T-helper 1 cell treated with Interleukin-12 subunit alpha and Interleukin-12 subunit beta and Interleukin-4 antibody, amounts not matched to agents 30 μg/mL and 1 μg/mL, for 36 hours (primary cell): Measurements from ENCODE around the gene HOXC5.

Experiments
- H3K27ac Mint-ChIP-seq: one replicate; pipeline ENCODE4 v1.8.0; 2021; ENCODE audit warnings: mild to moderate bottlenecking, mixed read lengths
- H3K27me3 Mint-ChIP-seq: one replicate; pipeline ENCODE4 v1.8.0; 2021; ENCODE audit warnings: low read depth, mixed read lengths
- H3K36me3 Mint-ChIP-seq: one replicate; pipeline ENCODE4 v1.8.0; 2021; ENCODE audit warnings: low read depth, mixed read lengths
- H3K4me1 Mint-ChIP-seq: one replicate; pipeline ENCODE4 v1.8.0; 2021; ENCODE audit warnings: low read depth, mixed read lengths
- H3K4me3 Mint-ChIP-seq: one replicate; pipeline ENCODE4 v1.8.0; 2021; ENCODE audit warnings: mild to moderate bottlenecking, moderate library complexity, mixed read lengths
- H3K9me3 Mint-ChIP-seq: one replicate; pipeline ENCODE4 v1.8.0; 2021; ENCODE audit warnings: mixed read lengths

The HOXC5 gene

DNA sequence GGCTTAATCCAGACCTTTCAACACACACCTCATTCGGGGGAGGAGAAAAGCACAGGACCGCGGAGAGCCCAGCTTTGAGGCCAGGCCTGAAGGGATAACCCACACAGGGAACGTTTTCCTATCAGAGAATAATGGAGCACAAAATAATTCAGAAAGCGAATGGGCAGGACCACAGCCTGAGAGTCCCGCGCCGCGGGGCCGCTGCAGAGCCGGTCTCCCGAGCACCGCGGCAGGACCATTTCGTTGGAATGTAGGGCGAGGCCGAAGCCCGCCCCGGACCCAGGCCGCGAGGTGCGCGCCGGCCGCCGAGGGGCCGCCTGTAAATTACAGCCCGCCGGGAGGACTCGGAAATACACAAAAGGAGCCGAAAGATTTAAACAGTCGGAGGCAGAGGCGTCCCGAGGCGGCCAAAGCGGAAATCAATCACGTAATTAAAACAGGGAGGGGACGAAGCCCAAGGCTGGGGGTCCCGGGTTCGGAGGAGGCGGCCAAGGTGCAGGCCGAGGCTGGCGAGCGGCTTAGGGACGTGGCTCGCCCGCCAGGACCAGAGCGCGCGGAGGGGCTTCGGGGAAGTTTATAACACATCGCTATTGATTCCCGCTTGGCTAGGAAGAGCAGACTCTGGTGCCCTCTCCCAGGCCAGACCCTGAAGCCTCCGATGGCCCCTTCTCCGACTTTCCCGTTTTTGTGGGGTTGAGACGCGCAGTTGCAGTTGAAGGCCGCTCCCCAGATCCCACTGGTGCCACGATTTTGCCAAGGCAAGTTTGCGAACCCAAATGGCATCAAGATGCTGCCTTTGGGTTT is 14.5 kb downstream of the HOXC5 start:
- Mint-ChIP-seq H3K4me1 (peaks cover 16% of the 10 kb centered on the region), H3K4me3 (peak overlapping the region; percentile 16), H3K27ac (no peak overlapping the region), H3K27me3 (peaks cover 99% of the 10 kb centered on the region), H3K9me3 (no peaks in the 10 kb centered on the region), H3K36me3 (no peaks in the 10 kb centered on the region)

DNA sequence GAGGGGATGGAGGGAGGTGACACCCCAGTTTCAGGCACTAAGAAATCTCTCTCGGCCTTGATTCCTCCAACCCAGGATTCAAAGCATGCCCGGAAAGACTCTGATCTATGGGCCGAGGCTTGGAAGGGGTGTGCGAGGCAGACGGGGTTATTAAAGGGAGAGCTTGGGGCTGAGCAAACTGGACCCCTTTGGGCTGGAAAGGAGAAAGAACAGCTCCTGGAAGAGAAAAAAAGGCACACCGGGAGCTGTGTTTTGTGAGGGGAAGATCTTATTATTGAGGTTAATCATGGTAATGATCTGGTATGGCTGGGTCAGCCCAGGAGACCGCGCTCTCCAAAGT is 15.1 kb downstream of the HOXC5 start:
- Mint-ChIP-seq H3K27ac (no peak overlapping the region), H3K27me3 (peaks cover 99% of the 10 kb centered on the region), H3K36me3 (no peaks in the 10 kb centered on the region), H3K4me1 (peaks cover 18% of the 10 kb centered on the region), H3K4me3 (no peak overlapping the region), H3K9me3 (no peaks in the 10 kb centered on the region)

DNA sequence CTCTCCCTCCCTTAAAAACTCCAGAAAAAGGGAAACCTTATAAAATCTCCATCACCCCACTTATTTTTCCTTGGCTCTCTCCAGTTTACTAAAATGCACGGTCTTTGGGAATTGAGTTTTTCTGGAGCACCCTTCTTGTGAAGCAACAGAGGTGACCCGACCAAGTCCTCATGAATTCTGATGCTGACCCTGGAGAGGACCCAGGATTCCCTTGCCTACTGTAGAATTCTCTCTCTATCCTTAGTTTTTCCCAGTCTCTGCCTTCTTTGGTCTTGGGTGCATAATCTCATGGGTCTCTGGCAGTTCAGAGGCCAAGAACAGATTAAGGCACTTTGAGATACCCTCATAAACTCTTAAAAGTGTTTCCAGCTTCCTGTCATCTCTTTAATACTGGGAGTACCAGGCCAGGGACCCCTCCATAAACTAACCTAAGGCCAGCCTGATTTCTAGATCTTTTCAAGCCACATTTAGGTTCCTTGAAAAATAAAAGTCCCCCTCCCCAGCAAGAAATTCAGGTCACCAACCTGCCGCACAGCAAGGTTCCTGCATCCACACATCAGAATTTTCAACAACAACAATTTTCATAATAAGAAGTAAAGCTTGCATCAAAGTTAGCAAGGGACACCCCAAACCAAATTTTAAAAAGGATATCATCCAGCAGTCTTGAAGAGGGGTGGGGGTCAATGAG is 15.7 kb downstream of the HOXC5 start:
- Mint-ChIP-seq H3K36me3 (no peaks in the 10 kb centered on the region), H3K27ac (no peak overlapping the region), H3K9me3 (no peaks in the 10 kb centered on the region), H3K4me3 (no peak overlapping the region), H3K4me1 (peaks cover 18% of the 10 kb centered on the region), H3K27me3 (peaks cover 99% of the 10 kb centered on the region)

DNA sequence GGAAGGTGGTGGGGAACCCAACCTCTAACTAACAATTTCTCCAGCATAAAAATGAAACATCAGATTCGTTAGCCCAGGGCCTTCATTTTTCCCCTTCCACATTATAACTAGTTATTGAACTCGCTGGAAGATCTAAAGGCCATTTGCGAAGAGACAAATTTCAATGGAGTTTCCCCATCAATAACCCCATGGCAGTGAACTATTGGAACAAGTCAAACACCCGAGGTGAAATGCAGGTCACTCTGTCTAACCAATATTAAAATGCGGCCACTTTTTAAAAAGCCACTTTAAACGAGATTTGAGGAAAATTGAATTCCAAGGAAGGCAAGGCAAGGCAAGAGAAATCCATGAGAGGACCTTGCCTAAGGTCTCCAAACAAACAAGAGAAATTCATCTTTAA is 16.3 kb downstream of the HOXC5 start:
- H3K27ac Mint-ChIP-seq: no peak overlapping the region
- peaks cover 15% of the 10 kb centered on the region for H3K4me1 Mint-ChIP-seq
- no peaks in the 10 kb centered on the region for H3K36me3 Mint-ChIP-seq
- no peaks in the 10 kb centered on the region for H3K9me3 Mint-ChIP-seq
- peaks cover 98% of the 10 kb centered on the region for H3K27me3 Mint-ChIP-seq
- H3K4me3 Mint-ChIP-seq: no peak overlapping the region

DNA sequence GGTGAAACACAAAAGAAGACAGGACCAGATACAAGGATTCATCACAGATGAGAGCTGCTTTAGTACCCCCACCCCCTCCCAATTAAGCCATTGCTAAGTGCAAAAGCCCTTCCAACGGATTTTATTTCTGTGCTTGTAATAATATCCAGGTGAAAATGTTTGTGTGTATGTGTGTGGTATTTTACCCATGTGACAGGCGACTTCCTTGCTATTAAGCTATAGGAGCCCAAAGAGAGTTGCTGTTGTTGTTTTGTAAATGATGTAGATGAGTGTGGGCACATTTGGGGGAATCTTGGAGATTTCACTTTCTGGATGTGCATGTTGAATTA is 17.6 kb downstream of the HOXC5 start:
- no peak overlapping the region for H3K4me3 Mint-ChIP-seq
- H3K36me3 Mint-ChIP-seq: no peaks in the 10 kb centered on the region
- H3K4me1 Mint-ChIP-seq: peaks cover 16% of the 10 kb centered on the region
- H3K27ac Mint-ChIP-seq: no peak overlapping the region
- H3K9me3 Mint-ChIP-seq: no peaks in the 10 kb centered on the region
- H3K27me3 Mint-ChIP-seq: peaks cover 96% of the 10 kb centered on the region

DNA sequence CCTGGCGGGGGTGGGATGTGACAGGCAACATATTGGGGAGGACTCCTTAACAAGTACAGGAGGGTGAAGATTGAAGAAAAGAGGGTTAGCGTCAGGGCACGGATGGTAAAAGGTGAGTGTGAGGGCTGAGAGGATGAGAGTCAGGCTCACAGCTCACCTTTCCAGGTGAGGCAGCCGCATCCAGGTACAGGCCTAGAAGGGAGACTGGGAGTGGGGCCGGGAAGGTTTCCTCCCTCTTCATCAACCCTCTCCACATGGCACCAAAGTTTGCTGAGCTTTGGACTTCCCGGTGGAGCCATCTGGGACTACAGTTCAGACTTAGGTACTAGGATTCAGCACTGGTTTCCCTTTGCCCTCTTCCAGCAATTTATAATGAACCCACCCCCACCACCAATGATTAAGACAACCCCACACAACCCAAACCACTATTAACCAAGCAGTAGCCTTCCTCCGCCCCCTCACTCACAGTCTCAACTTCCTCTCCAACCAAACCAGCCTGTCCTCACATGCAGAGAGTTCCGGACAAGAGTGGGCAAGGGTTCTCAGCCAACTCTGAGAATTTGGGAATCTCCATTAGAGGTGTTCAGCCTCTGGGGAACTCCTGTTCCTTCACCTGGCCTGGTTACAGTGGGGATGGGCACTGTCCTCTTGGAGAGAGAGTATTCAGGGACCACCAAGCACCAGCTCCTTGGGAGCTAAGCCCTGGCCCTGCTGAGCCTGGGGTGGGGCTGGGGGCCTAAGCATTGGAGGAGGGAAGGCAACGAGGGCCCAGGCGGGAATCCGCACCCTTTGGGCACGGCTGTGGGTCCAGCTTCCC is 18.4 kb downstream of the HOXC5 start:
- Mint-ChIP-seq H3K27me3 (peaks cover 96% of the 10 kb centered on the region), H3K36me3 (no peaks in the 10 kb centered on the region), H3K4me3 (no peak overlapping the region), H3K4me1 (peaks cover 16% of the 10 kb centered on the region), H3K27ac (no peak overlapping the region), H3K9me3 (no peaks in the 10 kb centered on the region)

DNA sequence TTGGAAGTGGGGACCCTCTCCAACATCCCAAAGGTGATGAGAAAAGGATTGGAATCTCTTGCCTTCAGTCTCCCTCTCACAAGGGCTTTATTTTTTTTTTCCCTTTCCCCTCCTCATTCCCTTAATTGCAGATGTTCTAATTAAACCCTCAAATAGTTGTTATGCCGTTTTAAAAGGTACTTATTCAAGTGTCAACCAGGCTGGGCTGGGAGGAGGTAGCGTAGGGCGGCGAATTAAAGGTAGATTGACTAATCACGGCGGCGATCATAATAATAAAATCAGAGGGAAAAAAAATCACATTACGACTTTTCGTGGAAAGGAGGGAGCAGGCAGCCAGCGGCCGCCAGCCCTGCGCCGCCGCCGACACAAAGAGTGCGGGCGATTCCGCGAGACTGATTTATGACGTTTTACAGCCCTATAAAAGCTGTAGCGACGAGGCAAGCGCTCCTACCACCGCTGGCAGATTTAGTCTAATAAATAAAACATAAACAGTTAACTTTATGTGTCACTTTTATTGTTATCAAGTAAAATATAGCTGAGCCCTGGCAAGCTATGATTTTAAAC is 19.1 kb downstream of the HOXC5 start:
- H3K4me3 Mint-ChIP-seq: no peak overlapping the region
- no peak overlapping the region for H3K27ac Mint-ChIP-seq
- H3K36me3 Mint-ChIP-seq: no peaks in the 10 kb centered on the region
- H3K9me3 Mint-ChIP-seq: no peaks in the 10 kb centered on the region
- peaks cover 16% of the 10 kb centered on the region for H3K4me1 Mint-ChIP-seq
- H3K27me3 Mint-ChIP-seq: peaks cover 96% of the 10 kb centered on the region

DNA sequence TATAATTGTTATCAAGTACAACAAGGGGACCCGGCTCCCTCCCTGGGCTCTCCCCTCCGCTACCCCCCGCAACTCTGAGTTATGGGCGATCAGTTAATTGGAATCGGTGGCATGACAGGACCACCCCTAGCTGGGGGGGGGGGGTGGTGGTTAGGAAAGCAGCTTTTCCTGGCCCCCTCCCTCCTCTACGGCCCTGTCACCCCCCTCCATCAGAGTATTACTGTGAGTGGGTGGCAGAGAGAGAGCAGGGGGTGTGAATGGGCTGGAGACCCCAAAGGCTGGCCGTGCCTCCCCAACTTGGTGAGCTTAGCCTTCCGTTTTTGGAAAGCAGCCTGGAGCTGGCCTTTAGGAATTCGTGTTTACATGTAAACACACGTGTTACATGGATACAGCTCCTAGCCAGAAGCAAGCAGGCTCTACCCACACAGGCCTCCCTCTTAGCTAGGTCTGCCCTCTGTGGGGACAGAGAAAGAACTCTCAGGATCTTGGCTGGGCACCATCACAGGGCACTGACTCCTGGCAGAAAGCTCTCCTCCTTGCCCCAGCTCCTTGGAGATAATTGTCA is 19.7 kb downstream of the HOXC5 start:
- H3K4me3 Mint-ChIP-seq: no peak overlapping the region
- H3K27ac Mint-ChIP-seq: no peak overlapping the region
- H3K27me3 Mint-ChIP-seq: peaks cover 97% of the 10 kb centered on the region
- H3K4me1 Mint-ChIP-seq: peaks cover 16% of the 10 kb centered on the region
- no peaks in the 10 kb centered on the region for H3K36me3 Mint-ChIP-seq
- no peaks in the 10 kb centered on the region for H3K9me3 Mint-ChIP-seq

DNA sequence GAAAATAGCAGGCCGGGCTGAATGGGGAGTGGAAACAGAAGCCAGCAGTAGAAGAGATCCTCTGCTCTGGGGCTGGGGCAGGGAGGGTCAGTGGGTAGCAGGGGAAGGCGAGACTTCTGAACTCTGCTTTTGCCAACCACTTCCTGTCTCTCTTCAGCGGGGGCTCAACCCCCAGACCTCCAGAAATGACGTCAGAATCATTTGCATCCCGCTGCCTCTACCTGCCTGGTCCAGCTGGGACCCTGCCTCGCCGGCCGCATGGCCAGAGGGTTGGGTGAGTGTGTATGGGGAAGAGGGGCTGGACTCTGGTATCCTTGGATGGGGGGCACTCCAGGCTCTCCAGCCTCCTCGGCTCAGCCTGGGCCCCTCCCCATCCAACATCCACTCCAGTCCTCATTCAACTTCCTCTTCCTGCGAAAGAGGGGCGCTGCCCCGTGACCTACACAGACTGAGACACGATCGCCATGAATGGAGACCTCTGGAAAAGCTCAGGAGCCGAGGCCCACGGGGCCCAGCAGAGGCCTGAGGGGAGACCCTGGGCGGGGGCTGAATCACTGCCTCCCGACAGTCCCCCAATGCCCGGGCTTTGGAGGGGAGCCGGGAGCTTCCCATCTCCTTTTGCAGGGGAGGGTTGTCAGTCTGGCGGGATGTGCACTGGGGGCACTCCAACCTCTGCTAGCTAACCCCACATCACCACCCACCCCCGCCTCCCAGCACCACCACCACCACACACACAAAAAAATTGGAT is 20.3 kb downstream of the HOXC5 start:
- H3K36me3 Mint-ChIP-seq: no peaks in the 10 kb centered on the region
- H3K4me1 Mint-ChIP-seq: peaks cover 13% of the 10 kb centered on the region

DNA sequence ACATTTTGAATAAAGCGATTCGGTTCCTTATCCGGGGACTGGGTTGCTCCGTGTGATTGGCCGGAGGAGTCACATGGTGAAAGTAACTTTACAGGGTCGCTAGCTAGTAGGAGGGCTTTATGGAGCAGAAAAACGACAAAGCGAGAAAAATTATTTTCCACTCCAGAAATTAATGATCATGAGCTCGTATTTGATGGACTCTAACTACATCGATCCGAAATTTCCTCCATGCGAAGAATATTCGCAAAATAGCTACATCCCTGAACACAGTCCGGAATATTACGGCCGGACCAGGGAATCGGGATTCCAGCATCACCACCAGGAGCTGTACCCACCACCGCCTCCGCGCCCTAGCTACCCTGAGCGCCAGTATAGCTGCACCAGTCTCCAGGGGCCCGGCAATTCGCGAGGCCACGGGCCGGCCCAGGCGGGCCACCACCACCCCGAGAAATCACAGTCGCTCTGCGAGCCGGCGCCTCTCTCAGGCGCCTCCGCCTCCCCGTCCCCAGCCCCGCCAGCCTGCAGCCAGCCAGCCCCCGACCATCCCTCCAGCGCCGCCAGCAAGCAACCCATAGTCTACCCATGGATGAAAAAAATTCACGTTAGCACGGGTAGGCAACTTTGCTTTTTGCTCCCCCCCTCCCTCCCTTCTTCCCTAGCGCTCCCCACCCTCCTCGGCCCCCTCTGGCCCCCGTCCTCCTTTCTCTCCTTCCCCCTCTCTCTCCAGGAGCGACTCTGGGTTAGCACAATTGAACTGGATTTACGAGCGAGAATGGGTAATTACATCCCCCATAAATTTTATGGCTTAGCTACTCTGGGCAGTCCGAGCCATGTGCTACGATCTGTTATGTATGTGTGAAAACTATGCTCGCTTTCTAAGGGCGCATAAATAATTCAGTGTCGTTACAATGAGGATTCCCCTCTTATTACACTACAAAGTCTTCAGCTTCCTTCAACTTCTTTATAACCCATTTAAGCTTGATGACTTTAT is 21.2 kb downstream of the HOXC5 start, which contains the start of gene HOXC4:
Gene HOXC4 (plus strand): TSS at position 85 of the 991 bp plus-strand sequence. CDS start 88 bp downstream, at position 173.
- no peak within 1 kb of the TSS for H3K27ac Mint-ChIP-seq
- H3K27me3 Mint-ChIP-seq: peaks cover 97% of the 10 kb centered on the region
- H3K4me1 Mint-ChIP-seq: peaks cover 13% of the 10 kb centered on the region
- peak within 1 kb of the TSS; percentile 50 for H3K4me3 Mint-ChIP-seq
- H3K36me3 Mint-ChIP-seq: no peaks in the 10 kb centered on the region
- no peaks in the 10 kb centered on the region for H3K9me3 Mint-ChIP-seq

More for the DNA sequence above, 20.3 kb downstream of the HOXC5 start:
- H3K9me3 Mint-ChIP-seq: no peaks in the 10 kb centered on the region
- no peak overlapping the region for H3K4me3 Mint-ChIP-seq
- H3K27ac Mint-ChIP-seq: no peak overlapping the region
- peaks cover 97% of the 10 kb centered on the region for H3K27me3 Mint-ChIP-seq

DNA sequence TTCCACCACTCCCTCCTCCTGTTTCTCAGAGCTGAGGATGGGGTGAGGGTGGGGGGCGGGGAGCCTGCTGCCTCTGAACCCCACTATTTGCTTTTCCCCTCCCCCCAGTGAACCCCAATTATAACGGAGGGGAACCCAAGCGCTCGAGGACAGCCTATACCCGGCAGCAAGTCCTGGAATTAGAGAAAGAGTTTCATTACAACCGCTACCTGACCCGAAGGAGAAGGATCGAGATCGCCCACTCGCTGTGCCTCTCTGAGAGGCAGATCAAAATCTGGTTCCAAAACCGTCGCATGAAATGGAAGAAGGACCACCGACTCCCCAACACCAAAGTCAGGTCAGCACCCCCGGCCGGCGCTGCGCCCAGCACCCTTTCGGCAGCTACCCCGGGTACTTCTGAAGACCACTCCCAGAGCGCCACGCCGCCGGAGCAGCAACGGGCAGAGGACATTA is 21.9 kb downstream of the HOXC5 start:
- Mint-ChIP-seq H3K4me1 (peaks cover 13% of the 10 kb centered on the region), H3K27me3 (peaks cover 97% of the 10 kb centered on the region), H3K9me3 (no peaks in the 10 kb centered on the region), H3K36me3 (no peaks in the 10 kb centered on the region), H3K4me3 (no peak overlapping the region), H3K27ac (no peak overlapping the region)

DNA sequence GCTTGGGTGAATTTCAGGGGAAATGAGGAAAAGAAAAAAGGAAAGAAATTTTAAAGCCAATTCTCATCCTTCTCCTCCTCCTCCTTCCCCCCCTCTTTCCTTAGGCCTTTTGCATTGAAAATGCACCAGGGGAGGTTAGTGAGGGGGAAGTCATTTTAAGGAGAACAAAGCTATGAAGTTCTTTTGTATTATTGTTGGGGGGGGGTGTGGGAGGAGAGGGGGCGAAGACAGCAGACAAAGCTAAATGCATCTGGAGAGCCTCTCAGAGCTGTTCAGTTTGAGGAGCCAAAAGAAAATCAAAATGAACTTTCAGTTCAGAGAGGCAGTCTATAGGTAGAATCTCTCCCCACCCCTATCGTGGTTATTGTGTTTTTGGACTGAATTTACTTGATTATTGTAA is 22.7 kb downstream of the HOXC5 start:
- Mint-ChIP-seq H3K36me3 (no peaks in the 10 kb centered on the region), H3K4me1 (peaks cover 9% of the 10 kb centered on the region), H3K27ac (no peak overlapping the region), H3K27me3 (peaks cover 95% of the 10 kb centered on the region), H3K9me3 (no peaks in the 10 kb centered on the region), H3K4me3 (no peak overlapping the region)

DNA sequence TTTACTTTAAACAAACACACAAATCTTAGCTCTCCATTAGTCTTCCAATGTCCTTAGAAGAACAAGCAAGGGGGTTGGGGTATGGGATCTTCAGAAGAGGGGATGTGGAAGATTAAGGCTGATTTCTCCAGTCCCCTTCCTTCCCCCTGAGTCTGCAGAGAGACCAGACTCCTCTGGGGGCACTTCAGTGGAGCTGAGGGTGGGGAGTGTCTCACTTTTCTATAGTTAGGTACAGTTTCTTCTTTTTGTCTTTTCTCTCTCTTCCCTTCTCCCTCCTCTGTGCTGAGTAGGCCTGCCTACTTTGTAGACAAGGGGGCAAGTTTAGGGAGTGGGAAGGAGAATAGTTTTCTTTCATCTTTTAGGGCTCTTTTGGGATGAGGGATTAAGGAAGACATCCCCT is 23.3 kb downstream of the HOXC5 start:
- Mint-ChIP-seq H3K4me3 (no peak overlapping the region), H3K27ac (no peak overlapping the region), H3K4me1 (peaks cover 9% of the 10 kb centered on the region), H3K27me3 (peaks cover 95% of the 10 kb centered on the region), H3K36me3 (no peaks in the 10 kb centered on the region), H3K9me3 (no peaks in the 10 kb centered on the region)
